ENCODE results near the gene PDCD1LG2.

Gene PDCD1LG2

GRCh38 chr9:5582835-5583195 is 72.5 kb downstream of the PDCD1LG2 start:
- Histone ChIP-seq H3K4me3 (ENCODE audit: low read length) (peak overlapping the region; percentile 31), H3K79me2 (ENCODE audit: low read length) (no peaks in the 10 kb centered on the region), H2AFZ (ENCODE audit: low read depth, low read length) (peak overlapping the region; percentile 43; the same call in 1 of the 2 replicates), H3K4me2 (ENCODE audit: low read length) (peak overlapping the region; percentile 68), H3K27me3 (ENCODE audit: low read depth, low read length) (no peaks in the 10 kb centered on the region), H3K9me3 (ENCODE audit: insufficient read depth, low read length) (no peaks in the 10 kb centered on the region), H3K9ac (ENCODE audit: low read length) (peak overlapping the region; percentile 62), H3K36me3 (replicated peaks; ENCODE audit: low read depth, low read length) (no peaks in the 10 kb centered on the region), H3K4me1 (ENCODE audit: low read length) (peaks cover 81% of the 10 kb centered on the region), H4K20me1 (ENCODE audit: insufficient read depth, low read length) (no peaks in the 10 kb centered on the region), H3K27ac (ENCODE audit: low read length) (peak overlapping the region; percentile 99)
- TF ChIP-seq, protein P1, sequence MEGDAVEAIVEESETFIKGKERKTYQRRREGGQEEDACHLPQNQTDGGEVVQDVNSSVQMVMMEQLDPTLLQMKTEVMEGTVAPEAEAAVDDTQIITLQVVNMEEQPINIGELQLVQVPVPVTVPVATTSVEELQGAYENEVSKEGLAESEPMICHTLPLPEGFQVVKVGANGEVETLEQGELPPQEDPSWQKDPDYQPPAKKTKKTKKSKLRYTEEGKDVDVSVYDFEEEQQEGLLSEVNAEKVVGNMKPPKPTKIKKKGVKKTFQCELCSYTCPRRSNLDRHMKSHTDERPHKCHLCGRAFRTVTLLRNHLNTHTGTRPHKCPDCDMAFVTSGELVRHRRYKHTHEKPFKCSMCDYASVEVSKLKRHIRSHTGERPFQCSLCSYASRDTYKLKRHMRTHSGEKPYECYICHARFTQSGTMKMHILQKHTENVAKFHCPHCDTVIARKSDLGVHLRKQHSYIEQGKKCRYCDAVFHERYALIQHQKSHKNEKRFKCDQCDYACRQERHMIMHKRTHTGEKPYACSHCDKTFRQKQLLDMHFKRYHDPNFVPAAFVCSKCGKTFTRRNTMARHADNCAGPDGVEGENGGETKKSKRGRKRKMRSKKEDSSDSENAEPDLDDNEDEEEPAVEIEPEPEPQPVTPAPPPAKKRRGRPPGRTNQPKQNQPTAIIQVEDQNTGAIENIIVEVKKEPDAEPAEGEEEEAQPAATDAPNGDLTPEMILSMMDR (IDR thresholded peaks at IDR 0.05; ENCODE audit: low read depth, low read length): no peak
- no peak for TF ChIP-seq EZH2phosphoT487 (IDR thresholded peaks at IDR 0.05; ENCODE audit: low read depth)

- Histone ChIP-seq H3K79me2 (ENCODE audit: low read length) (no peaks in the 10 kb centered on the region), H4K20me1 (ENCODE audit: insufficient read depth, low read length) (no peaks in the 10 kb centered on the region), H3K27ac (ENCODE audit: low read length) (peak overlapping the region; percentile 99), H2AFZ (ENCODE audit: low read depth, low read length) (no peak overlapping the region), H3K9me3 (ENCODE audit: insufficient read depth, low read length) (no peaks in the 10 kb centered on the region), H3K4me3 (ENCODE audit: low read length) (peak overlapping the region; percentile 43; the same call in 1 of the 2 replicates), H3K4me2 (ENCODE audit: low read length) (peak overlapping the region; percentile 80), H3K27me3 (ENCODE audit: low read depth, low read length) (no peaks in the 10 kb centered on the region), H3K4me1 (ENCODE audit: low read length) (peaks cover 91% of the 10 kb centered on the region), H3K9ac (ENCODE audit: low read length) (peak overlapping the region; percentile 77), H3K36me3 (replicated peaks; ENCODE audit: low read depth, low read length) (no peaks in the 10 kb centered on the region)
- TF ChIP-seq, protein P1 (IDR thresholded peaks at IDR 0.05; ENCODE audit: low read depth, low read length): no peak
- no peak for TF ChIP-seq EZH2phosphoT487 (IDR thresholded peaks at IDR 0.05; ENCODE audit: low read depth)
Observed at GRCh38 chr9:5586391-5586802, 76.1 kb downstream of the PDCD1LG2 start.

- TF ChIP-seq, protein P1 (IDR thresholded peaks at IDR 0.05; ENCODE audit: low read depth, low read length): no peak
- H3K9me3 ChIP-seq (ENCODE audit: insufficient read depth, low read length): no peaks in the 10 kb centered on the region
- 0 out of 2 replicates have a peak overlapping the region, but pooled peaks have one; percentile 7 for H2AFZ ChIP-seq (ENCODE audit: low read depth, low read length)
- H3K36me3 ChIP-seq (replicated peaks; ENCODE audit: low read depth, low read length): no peaks in the 10 kb centered on the region
- no peaks in the 10 kb centered on the region for H3K79me2 ChIP-seq (ENCODE audit: low read length)
- H3K27me3 ChIP-seq (ENCODE audit: low read depth, low read length): no peaks in the 10 kb centered on the region; the same call in 1 of the 2 replicates
- H3K9ac ChIP-seq (ENCODE audit: low read length): peak overlapping the region; percentile 77
- peak overlapping the region; percentile 80 for H3K4me2 ChIP-seq (ENCODE audit: low read length)
- H3K27ac ChIP-seq (ENCODE audit: low read length): peak overlapping the region; percentile 99
- no peaks in the 10 kb centered on the region for H4K20me1 ChIP-seq (ENCODE audit: insufficient read depth, low read length)
- peak overlapping the region; percentile 43; the same call in 1 of the 2 replicates for H3K4me3 ChIP-seq (ENCODE audit: low read length)
- peaks cover 97% of the 10 kb centered on the region for H3K4me1 ChIP-seq (ENCODE audit: low read length)
Observed at GRCh38 chr9:5587024-5587423, 76.7 kb downstream of the PDCD1LG2 start.

GRCh38 chr9:5592231-5592630 is 81.9 kb downstream of the PDCD1LG2 start:
- Histone ChIP-seq H3K27me3 (ENCODE audit: low read depth, low read length) (peaks cover 6% of the 10 kb centered on the region), H3K4me2 (ENCODE audit: low read length) (no peak overlapping the region)
- TF ChIP-seq, protein P1 (IDR thresholded peaks at IDR 0.05; ENCODE audit: low read depth, low read length): no peak
- TF ChIP-seq EZH2phosphoT487 (IDR thresholded peaks at IDR 0.05; ENCODE audit: low read depth): no peak

More at GRCh38 chr9:5592231-5592630, 81.9 kb downstream of the PDCD1LG2 start:
- Histone ChIP-seq H4K20me1 (ENCODE audit: insufficient read depth, low read length) (no peaks in the 10 kb centered on the region), H3K4me1 (ENCODE audit: low read length) (peaks cover 91% of the 10 kb centered on the region), H3K27ac (ENCODE audit: low read length) (no peak overlapping the region), H3K4me3 (ENCODE audit: low read length) (no peak overlapping the region), H3K36me3 (replicated peaks; ENCODE audit: low read depth, low read length) (no peaks in the 10 kb centered on the region), H3K9me3 (ENCODE audit: insufficient read depth, low read length) (no peaks in the 10 kb centered on the region), H3K9ac (ENCODE audit: low read length) (no peak overlapping the region), H3K79me2 (ENCODE audit: low read length) (no peaks in the 10 kb centered on the region), H2AFZ (ENCODE audit: low read depth, low read length) (no peak overlapping the region)
